T47D (cell line): ENCODE data around the gene IL22RA2.

ENCODE experiments used
- DNase-seq, 2 experiments: peaks; one replicate each; pipeline versions ENCODE4 v3.0.0 to v3.0.0-alpha.2; 2011 to 2012; ENCODE audit warnings: low read depth in 1 of 2, low spot score in 1 of 2
- JUND ChIP-seq: IDR thresholded peaks from 2 replicates; pipeline ENCODE4 v1.6.1; 2012; ENCODE audit warnings: low read depth
- in situ Hi-C: cut with HindIII; loops from 2 replicates; pipeline ENCODE4 v1.10.0; 2016; ENCODE audit warnings: low sequenced_read_pairs, low pct_unique_long_range_greater_than_20kb

The IL22RA2 gene

GRCh38 chr6:137171053-137171374 lies 2.4 kb downstream of the IL22RA2 start:
- no peak for DNase-seq
- in situ Hi-C loops: no loop called here
- no peak for TF ChIP-seq JUND

GRCh38 chr6:137170266-137171052 lies 3.0 kb downstream of the IL22RA2 start:
- in situ Hi-C loops: no loop called here
- TF ChIP-seq JUND: no peak
- no peak for DNase-seq

GRCh38 chr6:137167702-137168377 lies 5.6 kb downstream of the IL22RA2 start:
- in situ Hi-C loops: no loop called here
- no peak for DNase-seq
- no peak for TF ChIP-seq JUND

DNA sequence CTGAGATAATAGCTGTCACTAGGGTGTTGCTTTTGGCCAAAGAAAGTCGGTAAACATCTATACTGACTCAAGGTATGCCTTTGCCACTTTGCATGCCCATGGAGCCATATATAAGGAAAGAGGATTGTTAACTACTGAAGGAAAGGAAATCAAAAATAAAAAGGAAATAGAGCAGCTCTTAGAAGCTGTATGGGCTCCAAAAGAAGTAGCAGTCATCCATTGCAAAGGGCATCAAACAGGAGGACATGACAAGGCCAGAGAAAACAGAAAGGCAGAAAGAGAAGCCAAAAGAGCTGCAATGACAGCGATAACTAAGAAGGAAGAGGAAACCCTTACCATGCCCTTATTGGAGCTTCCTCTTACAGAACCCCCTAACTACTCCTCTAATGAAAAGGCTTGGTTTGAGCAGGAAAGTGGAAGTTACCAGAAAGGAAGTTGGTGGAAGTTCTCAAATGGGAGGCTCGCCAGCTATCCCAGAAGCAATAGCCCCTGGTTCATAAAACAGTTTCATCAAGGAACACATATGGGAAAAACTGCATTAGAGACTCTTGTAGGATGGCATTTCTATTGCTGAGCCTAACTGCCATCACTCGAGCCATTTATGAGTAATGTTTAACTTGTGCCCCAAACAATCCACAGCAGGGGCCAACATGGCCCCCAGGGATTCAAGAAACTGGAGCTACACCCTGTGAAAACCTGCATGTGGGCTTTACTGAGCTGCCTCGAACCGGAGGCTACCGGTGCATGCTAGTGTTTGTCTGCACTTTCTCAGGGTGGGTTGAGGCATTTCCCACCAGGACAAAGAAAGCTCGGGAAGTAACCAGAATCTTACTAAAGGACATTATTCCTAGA lies 7.0 kb downstream of the IL22RA2 start:
- DNase-seq: no peak
- no peak for TF ChIP-seq JUND
- in situ Hi-C loops: no loop called here

DNA sequence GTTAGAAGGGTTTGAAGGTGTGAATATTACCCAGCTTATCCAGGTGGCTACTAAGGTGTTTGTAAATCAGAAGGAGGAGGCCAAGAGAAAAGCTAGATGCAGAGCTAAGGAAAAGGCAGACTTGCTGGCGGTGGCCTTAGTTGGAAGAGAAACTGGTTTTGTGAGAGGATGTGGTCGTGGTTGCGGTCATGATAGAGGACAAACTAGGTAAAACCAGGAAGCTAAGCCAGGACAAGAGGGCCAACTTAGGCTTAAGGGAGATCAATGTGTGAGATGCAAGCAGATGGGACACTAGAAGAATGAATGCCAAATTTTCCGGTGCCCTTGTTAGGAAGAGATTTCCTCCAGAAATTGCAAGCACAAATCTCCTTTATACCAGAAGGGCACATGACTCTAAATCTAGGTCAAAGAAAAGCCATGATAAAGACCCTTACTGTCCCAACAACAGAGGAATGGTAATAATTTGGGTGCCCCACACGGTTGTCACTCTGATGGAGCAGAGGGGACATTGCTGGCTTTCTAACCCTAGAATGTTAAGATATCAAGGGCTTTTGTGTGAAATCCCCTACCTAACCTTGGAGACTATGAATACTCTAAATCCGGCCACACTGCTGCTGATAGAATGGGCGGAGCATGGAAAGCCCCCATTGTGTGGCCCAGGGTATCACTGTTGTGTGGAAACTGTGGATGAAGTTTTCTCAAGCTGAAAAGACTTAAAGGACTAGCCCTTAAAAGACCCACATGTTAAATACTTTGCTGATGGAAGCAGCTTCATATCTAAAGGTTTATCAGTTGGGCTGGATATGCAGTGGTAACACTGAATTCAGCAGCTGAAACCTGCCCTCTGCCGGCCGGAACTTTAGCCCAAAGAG lies 7.8 kb downstream of the IL22RA2 start:
- DNase-seq: peak in 1 of 2 experiments; percentile 22
- in situ Hi-C loops: no loop called here
- TF ChIP-seq JUND: no peak

DNA sequence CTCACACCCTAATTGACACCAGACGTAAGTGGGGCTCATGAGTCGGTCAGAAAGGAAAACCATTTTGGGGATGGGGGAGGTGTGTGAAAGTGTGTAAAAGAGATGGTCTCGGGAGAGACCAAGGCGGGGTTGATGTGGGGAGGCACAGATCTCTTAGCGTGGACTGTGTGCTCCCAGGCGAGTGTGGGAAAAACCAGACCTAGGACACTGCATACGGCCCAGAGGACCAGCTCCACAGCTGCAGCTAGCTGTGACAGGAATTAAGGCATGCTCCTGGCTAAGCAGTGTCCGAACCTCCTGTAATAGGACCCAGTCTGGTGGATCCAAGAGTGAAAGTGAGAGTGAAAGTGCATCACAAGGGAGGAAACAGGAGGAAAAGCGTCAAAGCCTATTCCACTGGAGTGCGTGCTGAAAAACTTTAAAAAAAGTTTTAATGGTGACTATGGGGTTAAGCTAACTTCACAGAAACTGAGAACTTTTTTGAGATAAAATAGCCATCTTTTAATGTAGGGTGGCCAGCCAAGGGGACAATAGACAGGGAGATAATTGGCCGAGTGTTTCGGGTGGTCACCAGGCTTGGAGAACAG lies 9.6 kb downstream of the IL22RA2 start:
- TF ChIP-seq JUND: no peak
- in situ Hi-C loops: no loop called here
- no peak for DNase-seq

DNA sequence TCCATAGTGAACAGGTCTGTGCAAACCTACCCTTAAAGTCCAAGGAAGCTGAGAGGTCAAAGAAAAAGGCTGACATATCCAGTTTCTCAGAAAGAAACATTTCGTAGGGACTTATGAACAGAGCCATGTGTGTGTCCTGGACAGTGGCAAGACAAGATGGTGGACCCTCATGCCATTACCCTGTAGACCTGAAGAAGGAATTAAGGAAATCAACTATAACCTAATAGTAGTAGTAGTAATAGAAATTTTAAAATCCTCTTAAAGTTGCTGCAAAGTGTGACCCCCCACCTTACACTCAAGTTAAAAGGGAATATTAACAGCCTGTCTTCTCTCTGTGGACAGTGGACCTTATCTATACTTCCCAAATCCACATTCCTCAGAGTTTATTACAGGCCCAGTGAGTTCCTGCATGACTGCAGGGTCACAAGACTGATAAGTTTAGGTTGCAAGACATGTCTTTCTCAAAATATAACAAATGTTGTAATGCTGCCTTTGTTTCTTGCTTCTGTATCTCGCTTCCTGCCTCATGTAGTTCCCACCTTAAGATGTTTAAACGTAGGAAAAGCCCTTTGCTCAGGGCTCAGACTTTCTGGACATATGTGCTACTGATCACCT lies 10.6 kb downstream of the IL22RA2 start:
- in situ Hi-C loops: no loop called here
- TF ChIP-seq JUND: no peak

GRCh38 chr6:137161949-137162348 lies 11.5 kb downstream of the IL22RA2 start:
- in situ Hi-C loops: no loop called here

More for the DNA sequence above, 10.6 kb downstream of the IL22RA2 start:
- DNase-seq: no peak

DNA sequence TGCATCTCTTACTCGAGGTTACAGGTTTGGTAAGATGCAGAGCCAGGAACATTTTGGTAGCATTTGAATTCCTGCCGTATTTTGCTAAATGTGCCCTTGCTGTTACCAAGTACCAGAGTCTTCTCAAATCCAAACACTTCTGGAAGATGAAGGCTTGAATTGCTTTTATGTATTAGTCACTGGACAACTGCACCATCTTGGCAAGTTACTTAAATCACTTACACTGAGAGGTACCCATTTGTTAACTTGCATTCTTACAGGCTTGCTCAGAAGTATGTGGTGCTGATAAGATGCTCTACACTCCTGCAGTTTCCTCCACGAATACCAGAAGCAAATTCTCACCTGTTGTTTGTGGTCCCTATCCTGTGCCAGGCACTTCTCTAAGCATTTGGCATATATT lies 12.7 kb downstream of the IL22RA2 start:
- no peak for TF ChIP-seq JUND
- DNase-seq: peak in 1 of 2 experiments; percentile 11
- in situ Hi-C loops: no loop called here

More at GRCh38 chr6:137161949-137162348, 11.5 kb downstream of the IL22RA2 start:
- TF ChIP-seq JUND: no peak
- DNase-seq: no peak

GRCh38 chr6:137159912-137160311 lies 13.5 kb downstream of the IL22RA2 start:
- TF ChIP-seq JUND: no peak
- in situ Hi-C loops: no loop called here
- no peak for DNase-seq

DNA sequence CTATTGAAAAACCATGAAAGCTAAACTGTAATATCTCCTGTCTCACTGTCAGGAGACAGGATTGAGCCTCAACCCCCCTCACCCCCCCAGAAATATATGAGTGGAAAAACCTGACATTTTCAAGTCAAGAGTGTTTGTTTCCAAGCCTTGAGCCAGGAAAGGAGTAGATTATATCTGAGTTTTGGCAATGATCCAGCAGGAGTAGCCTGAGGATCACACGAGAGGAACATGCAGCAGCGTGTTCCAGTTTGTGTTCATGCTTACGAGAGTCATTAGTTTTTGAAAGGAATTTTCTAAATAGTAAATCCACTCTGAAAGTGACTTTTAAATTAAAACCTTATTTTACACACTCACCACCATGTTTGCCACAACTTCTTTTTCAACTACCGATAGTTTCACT lies 15.8 kb downstream of the IL22RA2 start:
- no peak for TF ChIP-seq JUND
- DNase-seq: peak; percentile 30 to 81
- in situ Hi-C loops: no loop called here

GRCh38 chr6:137156650-137157049 lies 16.8 kb downstream of the IL22RA2 start:
- DNase-seq: no peak
- TF ChIP-seq JUND: no peak
- in situ Hi-C loops: no loop called here
